T-helper 2 cell treated with Interferon-gamma antibody and Interleukin-4, amounts not matched to agents 5 μg/mL and 100 μg/mL, for 36 hours (primary cell): ENCODE data around the gene EFCAB6.

ENCODE experiments used
- DNase-seq: peaks from one replicate; pipeline ENCODE4 v3.0.0; 2021; ENCODE audit warnings: low spot score
- H3K27ac Mint-ChIP-seq: one replicate; pipeline ENCODE4 v1.8.0; 2021; ENCODE audit warnings: mild to moderate bottlenecking, mixed read lengths
- H3K27me3 Mint-ChIP-seq: one replicate; pipeline ENCODE4 v1.8.0; 2021; ENCODE audit warnings: low read depth, mixed read lengths
- H3K36me3 Mint-ChIP-seq: one replicate; pipeline ENCODE4 v1.8.0; 2021; ENCODE audit warnings: low read depth, mixed read lengths
- H3K4me1 Mint-ChIP-seq: one replicate; pipeline ENCODE4 v1.8.0; 2021; ENCODE audit warnings: low read depth, mixed read lengths
- H3K4me3 Mint-ChIP-seq: one replicate; pipeline ENCODE4 v1.8.0; 2022; ENCODE audit warnings: mild to moderate bottlenecking, moderate library complexity, mixed read lengths
- H3K9me3 Mint-ChIP-seq: one replicate; pipeline ENCODE4 v1.8.0; 2021; ENCODE audit warnings: mixed read lengths

Gene EFCAB6

DNA sequence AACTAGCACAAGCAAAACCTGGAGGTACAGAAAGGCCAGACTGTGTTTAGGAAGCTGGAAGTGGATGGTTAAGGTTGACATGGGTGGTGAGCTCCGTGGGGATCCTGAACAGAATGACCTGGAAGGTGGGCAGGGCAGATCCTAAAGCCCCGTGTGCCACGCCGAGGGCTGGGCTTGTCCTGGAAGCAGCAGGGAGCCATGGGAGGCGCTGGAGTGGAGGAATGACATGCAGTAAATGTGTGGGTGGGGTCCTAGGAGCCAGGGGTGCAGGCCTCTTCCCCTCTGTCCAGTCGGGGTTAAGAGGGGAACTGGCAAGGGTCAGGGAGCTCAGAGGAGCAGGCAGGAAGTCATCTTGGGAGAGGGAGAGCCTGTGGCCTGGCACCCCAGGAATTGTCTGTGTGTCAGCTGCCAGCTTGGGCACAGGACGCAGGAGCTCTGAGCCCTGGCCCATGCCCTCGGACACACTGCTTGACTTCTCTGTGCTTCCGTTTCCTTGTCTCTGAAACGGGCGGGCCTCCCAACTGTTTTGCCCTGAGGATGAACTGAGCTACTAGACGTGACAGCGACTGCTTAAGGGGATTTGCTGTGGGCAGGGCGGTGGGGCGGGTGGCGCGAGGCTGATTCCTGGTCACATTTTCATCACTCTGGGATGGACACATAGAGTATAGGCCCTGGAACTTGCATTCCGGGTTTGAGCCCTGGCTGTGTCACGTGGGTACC lies 324.6 kb downstream of the EFCAB6 start:
- Mint-ChIP-seq H3K27me3 (no peaks in the 10 kb centered on the region), H3K36me3 (no peaks in the 10 kb centered on the region), H3K9me3 (no peaks in the 10 kb centered on the region), H3K27ac (no peak overlapping the region), H3K4me1 (no peaks in the 10 kb centered on the region), H3K4me3 (no peak overlapping the region)
- no peak for DNase-seq

DNA sequence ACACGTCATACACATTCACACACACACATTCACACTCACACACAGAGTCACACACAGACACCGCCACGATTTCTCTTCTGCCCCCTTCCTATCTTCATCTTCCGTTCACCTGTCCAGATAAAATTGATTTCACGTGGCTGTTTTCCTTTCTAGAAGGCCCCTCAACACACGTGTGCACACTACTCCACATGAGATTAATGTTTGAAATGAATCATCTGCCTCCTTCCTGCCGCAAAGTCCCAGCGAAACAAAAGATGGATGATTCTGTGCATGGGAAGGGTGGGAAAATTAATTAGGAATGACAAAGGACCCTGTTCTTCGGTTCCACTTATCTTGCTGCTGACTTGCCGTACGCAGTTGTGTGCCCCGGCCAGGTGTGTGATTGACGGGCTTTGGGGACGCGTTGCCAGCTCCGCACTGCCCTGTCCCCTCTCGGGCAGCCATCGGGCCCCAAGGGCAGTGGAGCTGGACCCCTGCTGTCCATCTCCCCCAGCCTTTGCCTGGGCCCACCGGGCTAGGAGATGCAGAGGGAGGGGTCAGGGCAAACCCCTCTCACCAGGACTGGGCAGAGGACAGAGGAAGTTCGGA lies 326.5 kb downstream of the EFCAB6 start:
- H3K4me3 Mint-ChIP-seq: no peak overlapping the region
- no peak for DNase-seq
- H3K27me3 Mint-ChIP-seq: no peaks in the 10 kb centered on the region
- no peaks in the 10 kb centered on the region for H3K9me3 Mint-ChIP-seq
- no peak overlapping the region for H3K27ac Mint-ChIP-seq
- no peaks in the 10 kb centered on the region for H3K36me3 Mint-ChIP-seq
- peaks cover 5% of the 10 kb centered on the region for H3K4me1 Mint-ChIP-seq

DNA sequence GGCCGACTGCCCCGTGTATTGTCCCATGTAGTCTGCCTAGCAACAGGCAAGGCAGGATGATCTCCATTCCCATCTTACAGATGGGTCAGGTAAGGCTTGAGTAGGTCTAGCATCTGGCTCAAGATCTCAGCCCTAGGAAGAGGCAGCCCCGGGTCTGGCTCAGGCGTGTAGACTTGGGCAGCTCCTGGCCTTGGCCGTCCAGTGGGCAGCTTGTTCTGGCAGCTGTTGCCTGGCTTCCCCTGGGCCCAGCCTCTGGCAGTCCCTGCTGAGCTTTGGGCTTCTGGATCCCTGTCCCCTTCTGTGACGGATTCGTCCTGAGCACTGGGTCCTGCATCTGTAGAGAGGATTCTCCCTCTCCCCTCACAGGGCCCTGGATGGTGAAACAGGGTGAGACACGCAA lies 327.9 kb downstream of the EFCAB6 start:
- H3K4me3 Mint-ChIP-seq: no peak overlapping the region
- H3K36me3 Mint-ChIP-seq: no peaks in the 10 kb centered on the region
- H3K9me3 Mint-ChIP-seq: no peaks in the 10 kb centered on the region
- H3K27me3 Mint-ChIP-seq: no peaks in the 10 kb centered on the region
- H3K4me1 Mint-ChIP-seq: peaks cover 5% of the 10 kb centered on the region
- H3K27ac Mint-ChIP-seq: no peak overlapping the region
- no peak for DNase-seq

DNA sequence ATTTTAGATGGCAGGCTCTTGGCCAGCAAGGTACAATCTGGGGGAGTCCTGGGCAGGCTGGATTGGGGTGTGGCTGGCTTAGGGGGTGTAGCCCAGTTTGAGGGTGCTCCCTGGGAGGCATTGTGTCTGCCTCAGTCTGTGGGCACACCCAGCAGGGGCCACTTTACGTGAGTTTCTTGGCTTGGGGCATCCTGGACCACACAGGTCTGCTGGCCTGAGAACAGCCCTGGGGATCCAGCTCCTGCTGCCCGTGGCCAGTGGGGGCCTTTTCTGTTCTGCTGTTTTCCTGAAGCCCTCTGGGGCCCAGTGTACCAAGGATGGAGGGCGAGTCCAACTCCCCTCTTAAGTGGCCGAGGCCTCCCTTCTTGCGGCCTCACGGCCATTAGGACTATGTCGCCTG lies 328.4 kb downstream of the EFCAB6 start:
- Mint-ChIP-seq H3K36me3 (no peaks in the 10 kb centered on the region), H3K27ac (no peak overlapping the region), H3K9me3 (no peaks in the 10 kb centered on the region), H3K4me1 (peaks cover 5% of the 10 kb centered on the region), H3K27me3 (no peaks in the 10 kb centered on the region), H3K4me3 (no peak overlapping the region)
- DNase-seq: no peak

DNA sequence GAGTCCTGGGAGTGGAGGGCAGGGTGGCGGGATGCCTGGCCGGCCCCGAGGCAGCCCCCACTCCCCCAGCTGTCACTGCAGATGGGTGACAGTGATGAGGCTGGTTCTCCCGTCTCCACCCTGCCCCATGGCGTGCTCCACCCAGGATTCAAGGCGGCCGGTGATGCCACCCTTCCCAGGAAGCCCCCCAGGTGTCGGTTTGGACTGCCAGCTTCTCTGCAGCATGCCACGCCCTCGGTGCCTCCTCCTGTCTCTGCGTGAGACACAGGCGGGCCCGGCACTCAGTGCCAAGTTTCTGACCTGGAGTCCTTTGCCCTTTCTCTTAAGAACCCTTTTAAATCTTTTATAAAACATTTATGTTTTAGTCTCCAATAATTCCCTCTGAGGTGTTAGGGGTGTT lies 328.8 kb downstream of the EFCAB6 start:
- no peak for DNase-seq
- H3K27ac Mint-ChIP-seq: no peak overlapping the region
- peaks cover 5% of the 10 kb centered on the region for H3K4me1 Mint-ChIP-seq
- no peaks in the 10 kb centered on the region for H3K36me3 Mint-ChIP-seq
- H3K9me3 Mint-ChIP-seq: no peaks in the 10 kb centered on the region
- no peaks in the 10 kb centered on the region for H3K27me3 Mint-ChIP-seq
- no peak overlapping the region for H3K4me3 Mint-ChIP-seq

DNA sequence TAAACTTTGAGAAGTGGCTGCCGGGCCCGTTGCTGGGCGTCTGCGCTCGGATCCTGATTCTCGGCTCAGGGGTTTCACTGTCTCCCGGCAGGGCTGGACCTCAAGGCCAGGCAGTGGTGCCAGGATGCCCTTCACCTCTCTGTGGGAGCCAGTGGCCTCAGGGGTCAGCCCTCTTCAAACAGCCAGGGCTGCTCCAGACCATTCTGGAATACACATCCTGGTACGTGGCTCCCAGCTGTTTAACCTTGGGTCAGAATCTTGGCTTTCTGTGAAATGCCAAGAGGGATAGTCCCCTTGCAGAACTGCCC lies 329.8 kb downstream of the EFCAB6 start:
- Mint-ChIP-seq H3K27ac (no peak overlapping the region), H3K9me3 (no peaks in the 10 kb centered on the region), H3K4me1 (peaks cover 5% of the 10 kb centered on the region), H3K36me3 (no peaks in the 10 kb centered on the region), H3K27me3 (no peaks in the 10 kb centered on the region), H3K4me3 (no peak overlapping the region)
- DNase-seq: no peak

DNA sequence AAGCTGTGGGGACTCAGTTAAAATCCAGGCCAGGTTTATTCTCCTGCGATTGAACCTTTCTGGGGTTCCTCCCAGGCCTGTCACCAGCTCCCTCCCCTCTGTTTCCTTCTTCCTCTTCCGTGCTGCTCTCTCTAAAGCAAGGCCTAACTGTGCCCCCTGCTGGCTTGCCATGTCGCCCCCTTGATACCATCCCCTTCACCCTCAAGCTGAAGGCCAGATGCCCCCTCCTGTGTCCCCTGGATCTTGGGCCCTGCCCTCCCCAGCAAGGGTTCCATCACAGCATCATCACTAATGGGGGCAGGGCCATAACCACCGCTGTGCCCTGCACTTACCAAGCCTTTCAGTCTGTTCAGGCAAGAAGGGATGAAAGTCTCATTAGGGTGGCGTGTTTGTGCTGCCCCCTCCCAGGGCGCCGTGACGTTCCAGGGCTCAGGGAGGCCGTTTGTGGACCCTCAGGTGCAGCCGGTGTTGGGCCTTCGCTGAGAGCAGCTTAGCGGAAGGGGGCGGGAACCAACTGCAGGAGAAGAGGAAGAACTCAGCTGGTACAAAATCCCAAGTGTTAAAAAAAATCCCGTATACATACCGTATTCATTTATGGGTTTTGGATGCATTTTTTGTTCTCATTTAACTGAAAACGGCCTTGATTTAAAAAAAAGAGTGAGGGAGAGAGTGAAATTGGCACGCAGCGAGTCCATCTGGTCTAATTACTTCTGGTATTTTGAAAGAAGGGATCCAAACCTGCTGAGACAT lies 330.4 kb downstream of the EFCAB6 start:
- Mint-ChIP-seq H3K27ac (peak overlapping the region; percentile 76), H3K4me3 (peak overlapping the region; percentile 49)

DNA sequence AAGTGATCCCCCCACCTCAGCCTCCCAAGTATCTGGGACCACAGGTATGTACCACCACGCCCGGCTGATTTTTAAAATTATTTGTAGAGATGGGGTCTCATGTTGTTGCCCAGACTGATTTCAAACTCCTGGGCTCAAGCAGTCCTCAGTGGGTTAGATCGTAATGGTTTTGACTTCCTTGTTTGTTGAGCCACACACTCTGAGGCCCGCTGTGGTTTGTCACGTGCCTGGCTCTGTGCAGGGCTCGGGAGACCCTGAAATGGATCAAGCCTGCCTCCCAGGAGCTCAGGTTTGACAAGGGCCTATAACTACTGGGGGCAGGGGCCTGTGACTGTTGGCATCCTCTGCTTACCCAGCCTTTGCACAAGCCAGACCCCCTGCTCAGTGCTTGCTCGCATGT lies 332.1 kb downstream of the EFCAB6 start:
- no peaks in the 10 kb centered on the region for H3K36me3 Mint-ChIP-seq
- H3K4me3 Mint-ChIP-seq: no peak overlapping the region
- no peak overlapping the region for H3K27ac Mint-ChIP-seq
- H3K27me3 Mint-ChIP-seq: no peaks in the 10 kb centered on the region
- no peaks in the 10 kb centered on the region for H3K9me3 Mint-ChIP-seq
- peaks cover 5% of the 10 kb centered on the region for H3K4me1 Mint-ChIP-seq
- DNase-seq: no peak

More for the DNA sequence above, 330.4 kb downstream of the EFCAB6 start:
- Mint-ChIP-seq H3K9me3 (no peaks in the 10 kb centered on the region), H3K36me3 (no peaks in the 10 kb centered on the region), H3K4me1 (peaks cover 5% of the 10 kb centered on the region), H3K27me3 (no peaks in the 10 kb centered on the region)
- DNase-seq: no peak

DNA sequence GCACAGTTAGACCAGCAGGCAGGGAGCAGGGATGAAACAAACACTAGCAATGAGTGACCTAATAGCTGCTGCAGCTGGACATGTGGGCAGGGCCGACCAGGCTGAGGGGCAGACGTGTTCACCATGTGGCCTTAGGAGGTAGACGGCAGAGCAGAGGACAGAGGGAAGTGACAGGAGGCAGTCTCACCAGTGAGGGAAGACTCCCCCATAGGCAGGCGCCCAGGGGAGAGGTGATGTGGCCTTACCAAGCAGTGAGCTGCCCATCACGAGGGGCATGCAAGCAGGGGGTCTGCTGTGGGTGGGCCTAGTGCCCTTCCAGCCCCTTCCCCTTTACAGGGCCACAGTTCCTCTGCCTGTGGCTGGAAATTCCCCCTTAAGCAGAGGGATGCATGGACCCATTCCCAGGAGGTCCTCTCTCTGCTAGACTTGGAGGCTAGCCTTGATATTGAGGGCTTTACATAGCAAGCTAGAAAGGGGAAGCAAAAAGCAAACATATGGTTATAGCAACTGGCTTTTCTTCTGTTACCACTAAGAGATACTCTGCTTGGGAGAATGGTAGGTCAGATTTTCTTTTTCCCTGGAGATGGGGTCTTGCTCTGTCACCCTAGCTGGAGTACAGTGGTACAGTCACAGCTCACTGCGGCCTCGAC lies 332.7 kb downstream of the EFCAB6 start:
- Mint-ChIP-seq H3K27ac (no peak overlapping the region), H3K4me1 (peaks cover 5% of the 10 kb centered on the region), H3K9me3 (no peaks in the 10 kb centered on the region), H3K4me3 (no peak overlapping the region), H3K27me3 (no peaks in the 10 kb centered on the region), H3K36me3 (no peaks in the 10 kb centered on the region)
- no peak for DNase-seq
